HL-60/S4 treated with retinoic acid at 250 ng/mL for 4 days and 3 days (cell line): ENCODE measurements around the gene SLCO3A1.

Experiments used
- in situ Hi-C: fragments of 300-500 bp; cut with MboI; formaldehyde crosslinking; loops from 2 replicates; pipeline ENCODE4 v1.7.0; 2022; ENCODE audit warnings: low sequenced_read_pairs

SLCO3A1 gene

DNA sequence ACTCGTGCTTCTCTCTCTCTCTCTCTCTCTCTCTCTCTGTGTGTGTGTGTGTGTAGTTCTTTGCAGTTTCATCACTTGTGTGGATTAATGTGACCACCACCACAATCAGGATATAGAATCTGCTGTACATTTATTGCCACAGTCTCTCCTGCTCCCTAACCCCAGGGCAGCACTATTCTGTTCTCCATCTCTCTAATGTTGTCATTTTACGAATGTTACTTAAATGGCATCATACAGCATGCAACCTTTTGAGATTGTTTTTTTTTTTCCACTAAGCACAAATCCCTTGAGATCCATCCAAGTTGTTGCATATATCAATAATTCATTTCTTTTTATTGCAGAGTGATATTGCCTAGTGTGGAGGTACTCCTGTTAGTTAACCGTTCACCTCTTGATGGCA lies 26.9 kb downstream of the SLCO3A1 start:
- in situ Hi-C loops: no loop called here

- in situ Hi-C loops: no loop called here
Measured at GRCh38 chr15:91881569-91882297, 28.2 kb downstream of the SLCO3A1 start.

DNA sequence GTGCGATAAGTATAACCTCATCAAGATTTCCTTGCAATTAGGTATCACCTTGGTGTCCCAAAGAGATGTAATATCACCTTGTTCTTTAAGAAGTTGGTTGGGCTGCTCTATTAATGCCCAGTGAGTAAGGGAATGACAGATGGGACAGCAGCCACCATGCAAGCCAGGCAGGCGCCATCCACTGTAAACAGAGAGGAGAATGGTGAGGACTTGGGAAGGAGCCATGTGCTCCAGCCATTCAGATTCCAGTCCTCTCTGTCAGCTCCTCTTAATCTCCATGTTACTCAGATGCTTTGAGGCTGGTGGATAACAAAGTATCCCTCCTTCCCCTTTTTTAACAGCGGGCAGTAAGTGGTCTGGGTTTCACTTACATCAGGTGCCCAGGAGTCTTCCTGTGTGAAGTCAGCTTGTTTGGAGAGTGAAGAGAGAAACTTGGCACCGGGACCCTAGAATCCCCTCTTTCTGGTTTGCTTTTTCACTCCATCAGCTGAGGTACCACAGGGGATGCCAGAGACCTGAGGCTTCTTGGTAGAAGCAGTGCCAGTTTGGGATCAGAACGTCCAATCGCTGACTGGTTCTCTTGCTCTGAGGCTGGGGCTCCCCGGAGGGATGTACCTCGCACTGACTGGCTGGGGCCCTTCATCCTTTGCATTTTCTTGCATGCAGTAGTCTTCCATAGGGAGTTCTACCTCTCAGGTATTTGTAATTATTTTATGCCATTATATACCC lies 29.5 kb downstream of the SLCO3A1 start:
- in situ Hi-C loops: no loop called here

- in situ Hi-C loops: no loop called here
Measured at GRCh38 chr15:91884606-91885005, 31.1 kb downstream of the SLCO3A1 start.

DNA sequence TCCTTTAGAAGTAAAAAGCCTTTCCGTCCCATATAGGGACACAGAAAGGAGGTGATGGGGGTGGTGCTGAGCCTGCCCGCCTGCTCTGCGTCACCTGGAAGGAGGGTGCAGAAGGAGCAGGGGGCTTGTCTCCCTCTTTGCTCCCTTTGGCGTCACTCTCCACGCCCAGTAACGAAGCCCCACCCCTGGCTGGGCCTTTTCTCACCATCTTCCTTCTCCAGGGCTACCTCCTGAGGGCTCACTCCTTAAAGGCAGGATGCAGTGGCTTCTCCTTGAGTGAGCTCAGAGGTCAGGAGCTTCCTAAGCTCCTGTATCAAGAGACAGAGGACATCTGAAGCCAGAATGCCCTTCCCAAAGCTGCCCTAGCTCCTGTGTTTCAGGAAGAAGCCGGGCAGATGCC lies 31.5 kb downstream of the SLCO3A1 start:
- in situ Hi-C loops: no loop called here

DNA sequence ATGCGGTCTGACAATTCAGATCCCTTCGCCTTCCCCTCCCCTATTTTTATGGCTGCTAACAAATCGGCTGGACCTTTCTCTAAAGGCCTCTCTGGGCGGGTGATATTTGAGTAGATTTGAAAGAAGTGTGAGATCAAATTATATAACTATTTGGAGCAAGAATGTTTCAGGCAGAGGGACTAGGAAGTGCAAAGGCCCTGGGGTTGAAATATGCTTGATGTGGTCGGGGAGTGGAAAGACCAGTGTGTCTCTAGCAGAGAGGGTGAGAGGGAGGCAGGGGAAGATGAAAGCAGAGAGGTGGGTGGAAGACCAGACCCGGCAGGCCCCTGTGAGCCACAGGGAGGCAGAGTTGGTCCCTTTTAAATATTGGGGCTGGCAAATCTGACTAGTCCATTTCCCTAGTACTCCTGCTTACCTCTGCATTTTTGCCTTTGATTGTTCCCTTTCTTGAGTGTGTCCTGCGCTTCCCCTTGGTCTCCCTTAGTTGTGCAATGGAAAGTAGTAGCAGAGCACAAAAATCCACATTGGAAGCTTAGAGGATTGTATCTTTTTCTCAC lies 32.3 kb downstream of the SLCO3A1 start:
- in situ Hi-C loops: no loop called here

- in situ Hi-C loops: no loop called here
Measured at GRCh38 chr15:91886878-91887277, 33.4 kb downstream of the SLCO3A1 start.

- in situ Hi-C loops: no loop called here
Measured at GRCh38 chr15:91887321-91887720, 33.8 kb downstream of the SLCO3A1 start.

GRCh38 chr15:91887921-91888373 lies 34.4 kb downstream of the SLCO3A1 start:
- in situ Hi-C loops: no loop called here

- in situ Hi-C loops: no loop called here
Measured at GRCh38 chr15:91889111-91889815, 35.8 kb downstream of the SLCO3A1 start.

GRCh38 chr15:91890614-91891013 lies 37.1 kb downstream of the SLCO3A1 start:
- in situ Hi-C loops: no loop called here

DNA sequence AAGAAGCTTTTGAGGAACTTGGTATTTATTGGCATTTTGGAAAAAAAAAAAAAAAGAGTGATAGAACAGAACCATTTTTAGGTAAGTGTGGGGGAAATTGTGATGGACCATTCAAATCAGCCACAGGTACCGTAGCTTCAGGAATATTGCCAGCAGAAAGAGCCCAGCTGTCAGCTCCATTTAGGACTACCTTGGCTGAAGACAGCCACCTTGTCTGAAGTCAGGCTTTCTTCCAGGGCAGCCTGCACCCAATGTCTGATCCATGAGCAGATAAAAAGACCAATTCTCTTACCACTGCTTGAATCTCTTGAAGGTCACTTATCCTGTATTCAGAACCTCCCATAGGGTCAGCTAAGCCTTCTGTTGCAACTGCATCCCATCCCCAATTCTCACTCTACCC lies 37.6 kb downstream of the SLCO3A1 start:
- in situ Hi-C loops: no loop called here

DNA sequence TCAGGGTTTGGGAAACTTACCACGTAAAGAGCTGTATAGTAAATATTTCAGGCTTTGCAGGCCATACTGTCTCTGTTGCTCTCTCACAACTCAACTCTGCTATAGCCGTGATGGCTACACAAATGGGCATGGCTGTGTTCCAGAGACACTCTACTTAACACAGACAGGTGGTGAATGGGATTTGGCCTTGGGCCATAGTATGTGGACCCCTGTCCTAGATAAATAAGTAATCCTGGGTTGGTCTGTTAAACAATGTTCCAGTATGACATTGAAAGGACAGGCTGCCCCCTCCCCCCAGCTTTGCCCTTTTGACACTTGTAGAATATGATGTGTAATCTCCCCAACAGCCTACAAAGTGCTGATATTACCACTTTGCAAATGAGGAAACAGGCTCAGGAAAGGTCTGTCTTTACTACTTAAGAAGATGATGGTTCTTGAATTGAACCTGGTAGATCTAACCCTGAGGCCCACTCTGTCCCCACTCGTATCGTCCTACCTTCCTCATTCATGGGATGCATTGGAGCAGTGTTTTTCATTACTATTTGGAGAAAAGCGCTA lies 38.4 kb downstream of the SLCO3A1 start:
- in situ Hi-C loops: no loop called here

DNA sequence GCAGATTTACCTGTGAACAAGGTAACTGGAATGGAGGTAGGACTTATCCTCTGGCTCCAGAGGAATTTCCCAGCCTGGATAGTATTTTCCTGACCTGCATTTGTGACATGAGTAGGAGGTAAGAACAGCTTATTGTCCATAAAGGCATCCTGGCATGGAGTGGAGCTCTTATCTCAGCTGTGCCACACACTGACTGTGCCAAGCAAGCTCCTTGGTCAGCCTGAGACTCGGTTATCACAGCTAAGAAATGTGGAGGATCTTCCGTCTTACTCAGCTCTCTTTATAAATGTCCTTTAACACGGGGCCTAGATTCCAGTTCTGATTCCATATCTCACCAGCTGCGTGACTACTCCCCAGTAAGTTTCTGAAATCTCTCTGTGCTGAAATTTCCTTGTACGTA lies 38.9 kb downstream of the SLCO3A1 start:
- in situ Hi-C loops: no loop called here

DNA sequence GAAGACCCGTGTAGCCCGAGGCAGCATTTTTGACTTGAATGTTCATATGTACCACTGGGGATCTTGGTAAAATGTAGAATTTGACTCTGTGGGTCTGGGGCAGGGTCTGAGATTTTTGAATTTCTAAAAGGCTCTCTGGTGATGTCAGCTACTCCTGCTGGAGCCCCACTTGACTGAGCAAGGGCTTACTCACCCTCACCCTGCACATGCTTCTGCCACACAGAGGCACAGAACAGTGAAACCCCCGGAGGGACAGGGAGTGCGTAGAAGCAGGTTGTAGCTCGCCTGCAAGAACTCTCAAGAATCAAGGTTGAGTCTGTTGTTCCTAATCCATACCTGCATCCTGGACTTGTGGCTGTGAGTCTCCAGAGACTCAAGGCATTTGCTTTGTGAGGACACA lies 41.1 kb downstream of the SLCO3A1 start:
- in situ Hi-C loops: no loop called here

GRCh38 chr15:91895051-91895450 lies 41.5 kb downstream of the SLCO3A1 start:
- in situ Hi-C loops: no loop called here

DNA sequence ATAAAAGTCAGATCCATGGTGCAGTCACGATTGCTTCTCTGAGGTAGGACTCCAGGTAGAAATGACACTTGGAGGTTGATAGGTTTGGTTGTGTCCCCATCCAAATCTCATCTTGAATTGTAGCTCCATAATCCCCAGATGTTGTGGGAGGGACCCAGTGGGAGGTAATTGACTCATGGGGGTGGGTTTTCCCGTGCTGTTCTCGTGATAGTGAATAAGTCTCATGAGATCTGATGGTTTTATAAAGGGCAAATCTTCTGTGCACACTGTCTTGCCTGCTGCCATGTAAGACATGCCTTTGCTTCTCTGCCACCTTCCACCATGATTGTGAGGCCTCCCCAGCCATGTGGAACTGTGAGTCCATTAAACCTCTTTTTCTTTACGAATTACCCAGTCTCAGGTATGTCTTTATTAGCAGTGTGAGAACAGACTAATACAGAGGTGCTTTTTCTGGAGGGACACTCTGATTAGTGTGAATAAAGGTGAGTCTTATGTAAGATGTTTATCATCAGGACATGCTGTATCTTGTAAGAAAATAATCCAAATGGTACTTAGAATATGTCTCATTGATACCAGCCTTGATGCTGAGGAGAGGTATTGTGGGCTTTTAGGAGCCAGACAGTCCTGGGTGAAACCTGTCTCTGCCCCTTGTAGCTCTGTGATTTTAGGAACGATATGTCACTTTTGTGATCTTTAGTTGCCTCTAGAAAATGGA lies 43.0 kb downstream of the SLCO3A1 start:
- in situ Hi-C loops: no loop called here

DNA sequence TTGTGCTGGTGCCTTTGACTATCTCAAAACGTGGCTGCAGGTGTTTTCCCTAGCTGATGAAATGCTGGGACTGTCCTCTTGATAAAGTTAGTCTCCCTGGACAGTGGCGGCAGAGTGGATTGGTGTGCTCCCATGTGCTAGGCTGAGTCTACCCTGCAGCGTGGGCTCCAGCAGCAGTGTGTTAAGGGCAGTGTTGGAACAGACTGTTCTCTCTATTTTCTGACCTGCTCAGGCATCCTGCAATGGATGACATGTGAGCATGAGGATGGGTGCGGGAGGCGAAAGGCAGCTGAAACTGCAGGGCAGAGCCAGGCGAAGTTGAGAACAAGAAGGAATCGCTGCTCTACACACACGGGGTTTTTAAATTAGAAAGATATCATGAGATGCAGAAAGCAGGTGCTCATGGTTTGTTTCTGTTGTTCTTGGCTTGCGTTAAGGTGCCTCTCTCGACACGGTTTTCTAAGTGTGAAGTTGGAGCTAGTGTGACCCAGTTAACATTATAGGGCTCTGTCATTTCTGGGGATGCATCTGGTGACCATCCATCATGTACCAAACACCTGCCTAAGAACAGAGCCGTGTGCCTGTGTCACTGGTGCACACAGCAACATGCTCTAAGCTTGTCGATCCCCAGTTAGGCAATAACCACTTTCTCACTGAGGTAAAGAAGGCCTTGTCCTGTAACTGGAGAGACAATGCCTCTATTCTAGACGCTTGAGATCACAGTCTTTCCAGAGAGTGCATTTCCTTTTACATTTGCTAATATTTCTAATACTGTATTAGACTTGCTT lies 44.3 kb downstream of the SLCO3A1 start:
- in situ Hi-C loops: no loop called here

DNA sequence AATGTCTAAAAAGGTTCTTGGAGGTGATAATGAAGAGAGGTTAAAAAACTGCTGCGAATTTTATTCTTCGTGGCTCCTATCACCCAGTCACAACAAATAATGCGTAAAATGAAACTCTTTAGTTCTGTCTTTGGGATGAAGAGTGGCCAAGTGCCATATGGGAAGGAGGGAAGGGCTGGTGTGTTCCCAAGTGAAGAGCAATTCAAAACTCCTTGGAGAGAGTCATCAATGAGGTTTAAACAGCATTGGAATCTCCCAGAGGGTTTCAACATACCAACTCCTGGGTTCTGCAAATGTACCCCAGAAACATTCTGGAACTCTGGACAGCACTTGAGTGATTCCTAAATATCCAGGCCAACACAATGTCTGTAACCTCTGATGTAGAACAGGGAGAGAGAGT lies 45.3 kb downstream of the SLCO3A1 start:
- in situ Hi-C loops: no loop called here

DNA sequence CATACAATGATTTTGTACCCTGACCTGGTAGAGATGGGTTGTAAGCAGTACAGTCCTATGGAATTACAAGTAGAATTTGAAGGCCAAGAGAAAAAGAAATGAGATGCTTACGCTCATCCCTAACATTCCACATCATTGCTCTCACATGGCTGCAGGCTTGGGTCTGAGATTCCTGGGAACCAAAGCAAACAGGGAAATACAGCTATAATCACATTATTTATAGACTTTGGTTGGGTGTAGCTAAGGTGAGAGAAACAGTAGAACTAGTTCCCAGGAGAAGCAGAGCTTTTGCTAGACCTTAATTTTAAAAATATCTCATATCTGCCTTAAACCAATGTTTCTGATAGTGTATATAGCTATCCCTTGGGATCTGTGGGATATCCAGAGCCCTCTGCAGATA lies 51.4 kb downstream of the SLCO3A1 start:
- in situ Hi-C loops: no loop called here
